IMR-90 (cell line): Measurements from ENCODE around the gene CUBN. TPM values are rescaled to one million over a fixed set of nuclear protein-coding genes. Genes with fewer than 3 reads are reported as not detected.

Source experiments
- ATAC-seq: fragments of 200-7000 bp; cut with Tn5 transposase; 2 replicates; pipeline ENCODE4 v1.9.1; 2020; ENCODE audit warnings: low read depth, mild to moderate bottlenecking, moderate library complexity
- BruUV-seq: library from RNA; stranded (reverse); fragments of 400-500 nt; replicated peaks from 2 replicates; lab custom pipeline; 2021; lab: Mats Ljungman, UMichigan
- CTCF ChIA-PET: fragments of 300-600 bp; formaldehyde crosslinking; extraction: SDS; loops from one replicate; lab custom pipeline; 2021; ENCODE audit warnings: antibody characterized with exemption; lab: Yijun Ruan, JAX
- POLR2A ChIA-PET: fragments of 300-600 bp; sonication (Branson Sonifier 250); formaldehyde crosslinking; loops from one replicate; lab custom pipeline; 2022; ENCODE audit warnings: antibody characterized with exemption; ENCODE audit not compliant: unreplicated experiment; lab: Charles Lee
- DNase-seq: peaks from one replicate; pipeline ENCODE4 v3.0.0; 2013
- H2AFZ ChIP-seq: replicated peaks from 2 replicates; pipeline ENCODE3; 2013; ENCODE audit warnings: low read length, mild to moderate bottlenecking; ENCODE audit not compliant: poor library complexity
- H2AK5ac ChIP-seq: 2 replicates; pipeline ENCODE4 v1.6.1; 2013; ENCODE audit warnings: low read depth, low read length, inconsistent platforms
- H2AK9ac ChIP-seq: replicated peaks from 2 replicates; pipeline ENCODE3; 2013; ENCODE audit warnings: mild to moderate bottlenecking, low read depth, low read length, moderate library complexity; ENCODE audit not compliant: poor library complexity
- H2BK120ac ChIP-seq: 2 replicates; pipeline ENCODE4 v1.6.1; 2013; ENCODE audit warnings: low read depth, low read length, inconsistent platforms
- H2BK15ac ChIP-seq: 3 replicates; pipeline ENCODE4 v1.6.1; 2013; ENCODE audit warnings: low read depth, low read length, inconsistent platforms
- H2BK20ac ChIP-seq: 2 replicates; pipeline ENCODE4 v1.6.1; 2013; ENCODE audit warnings: low read depth, mild to moderate bottlenecking, inconsistent platforms, low read length, moderate library complexity
- H2BK5ac ChIP-seq: 2 replicates; pipeline ENCODE4 v1.6.1; 2013; ENCODE audit warnings: mild to moderate bottlenecking, low read depth, low read length, inconsistent platforms; ENCODE audit not compliant: poor library complexity, severe bottlenecking
- H3K14ac ChIP-seq: replicated peaks from 2 replicates; pipeline ENCODE4 v1.6.1; 2013; ENCODE audit warnings: low read depth, low read length, inconsistent platforms
- H3K18ac ChIP-seq: 2 replicates; pipeline ENCODE4 v1.6.1; 2013; ENCODE audit warnings: low read depth, low read length, control low read depth
- H3K23ac ChIP-seq: 2 replicates; pipeline ENCODE4 v1.6.1; 2013; ENCODE audit warnings: low read depth, low read length, inconsistent platforms
- H3K27ac ChIP-seq: 2 replicates; pipeline ENCODE4 v1.5.1; 2013; ENCODE audit warnings: mild to moderate bottlenecking, control low read depth, low read length; ENCODE audit not compliant: insufficient read depth
- H3K27me3 ChIP-seq: 2 replicates; pipeline ENCODE4 v1.6.1; 2013; ENCODE audit warnings: low read length; ENCODE audit not compliant: control insufficient read depth, insufficient read depth
- H3K36me3 ChIP-seq: 2 replicates; pipeline ENCODE4 v1.6.1; 2013; ENCODE audit warnings: low read length, mixed read lengths; ENCODE audit not compliant: control insufficient read depth, insufficient read depth
- H3K4ac ChIP-seq: 2 replicates; pipeline ENCODE4 v1.6.1; 2013; ENCODE audit warnings: low read depth, low read length, inconsistent platforms
- H3K4me1 ChIP-seq: 2 replicates; pipeline ENCODE4 v1.6.1; 2013; ENCODE audit warnings: low read length, mixed read lengths; ENCODE audit not compliant: control insufficient read depth, insufficient read depth
- H3K4me2 ChIP-seq: 2 replicates; pipeline ENCODE4 v1.6.1; 2013; ENCODE audit warnings: low read depth, mild to moderate bottlenecking, control low read depth, low read length, moderate library complexity
- H3K4me3 ChIP-seq: 2 replicates; pipeline ENCODE4 v1.5.1; 2013; ENCODE audit warnings: low read depth, mild to moderate bottlenecking, control low read depth, low read length, moderate library complexity; ENCODE audit not compliant: insufficient read depth
- H3K56ac ChIP-seq: 2 replicates; pipeline ENCODE4 v1.6.1; 2013; ENCODE audit warnings: low read length, inconsistent platforms; ENCODE audit not compliant: insufficient read depth; ENCODE audit errors: extremely low read depth
- H3K79me1 ChIP-seq, 2 experiments: 2 replicates each; pipeline ENCODE4 v1.6.1; 2013; ENCODE audit warnings: low read length in 2 of 2, inconsistent platforms in 1 of 2, low read depth in 1 of 2
- H3K9ac ChIP-seq: 2 replicates; pipeline ENCODE4 v1.6.1; 2013; ENCODE audit warnings: low read depth, low read length, control low read depth
- H3K9me1 ChIP-seq: 2 replicates; pipeline ENCODE4 v1.6.1; 2013; ENCODE audit warnings: low read length, inconsistent platforms; ENCODE audit not compliant: insufficient read depth
- H3K9me3 ChIP-seq: 2 replicates; pipeline ENCODE4 v1.6.1; 2013; ENCODE audit warnings: low read length; ENCODE audit not compliant: control insufficient read depth, insufficient read depth
- H4K20me1 ChIP-seq: 2 replicates; pipeline ENCODE4 v1.6.1; 2013; ENCODE audit warnings: low read length, inconsistent platforms; ENCODE audit not compliant: insufficient read depth
- H4K5ac ChIP-seq: 2 replicates; pipeline ENCODE4 v1.6.1; 2013; ENCODE audit warnings: mild to moderate bottlenecking, low read depth, low read length, control low read depth
- H4K8ac ChIP-seq, 2 experiments: 2 replicates each; pipeline ENCODE4 v1.6.1; 2013; ENCODE audit warnings: low read depth in 2 of 2, low read length in 2 of 2, control low read depth in 1 of 2, inconsistent platforms in 1 of 2
- H4K91ac ChIP-seq: 2 replicates; pipeline ENCODE4 v1.6.1; 2013; ENCODE audit warnings: low read depth, low read length, inconsistent platforms; ENCODE audit not compliant: insufficient read depth
- BHLHE40 ChIP-seq: fragments of 150-350 bp; IDR thresholded peaks from 2 replicates; pipeline ENCODE4 v1.6.1; 2016; ENCODE audit warnings: mild to moderate bottlenecking, low read depth, low read length
- CHD1 ChIP-seq: IDR thresholded peaks from 2 replicates; pipeline ENCODE4 v1.6.1; 2012; ENCODE audit warnings: low read depth, low read length, improper control_type of control experiment
- MAFK ChIP-seq: IDR thresholded peaks from 2 replicates; pipeline ENCODE4 v1.6.1; 2012; ENCODE audit warnings: low read depth, low read length, improper control_type of control experiment
- RAD21 ChIP-seq: IDR thresholded peaks from 2 replicates; pipeline ENCODE4 v1.6.1; 2012; ENCODE audit warnings: low read length, improper control_type of control experiment
- RCOR1 ChIP-seq: IDR thresholded peaks from 2 replicates; pipeline ENCODE4 v1.6.1; 2012; ENCODE audit warnings: mild to moderate bottlenecking, low read length, improper control_type of control experiment; ENCODE audit not compliant: insufficient replicate concordance
- WGBS, 2 experiments: methylation state at CpG; one replicate each; pipeline versions ENCODE4 v1.1.5 to v1.1.7; 2013; ENCODE audit warnings: missing lambda C conversion rate in 2 of 2; ENCODE audit not compliant: insufficient read length in 1 of 2; ENCODE audit errors: extremely low coverage in 2 of 2; 5-methylcytosine and 5-hydroxymethylcytosine counted together
- dilution Hi-C: fragments of 300-500 bp; cut with HindIII; formaldehyde crosslinking; loops from one replicate; pipeline ENCODE4 v1.14.3; 2018; ENCODE audit warnings: low sequenced_read_pairs; ENCODE audit not compliant: unreplicated experiment
- in situ Hi-C: fragments of 300-500 bp; cut with MboI; formaldehyde crosslinking; loops from 3 replicates; pipeline ENCODE4 v1.14.3; 2019; ENCODE audit warnings: low sequenced_read_pairs, inconsistent platforms, mixed read lengths
- intact Hi-C: fragments of 100-400 bp; cut with micrococcal nuclease; formaldehyde crosslinking; loops from 2 replicates; pipeline ENCODE4 v1.10.0; 2022
- polyA plus RNA-seq, 3 experiments: library from polyadenylated mRNA; depleted of rRNA; stranded (reverse); fragments of >200 nt; gene quantifications; 2 replicates each; pipeline ENCODE4 v1.2.3, GENCODE V29; 2012; ENCODE audit warnings: low replicate concordance in 1 of 3
- total RNA-seq: library from RNA; depleted of rRNA; stranded (reverse); fragments of >200 nt; gene quantifications from 2 replicates; pipeline ENCODE4 v1.2.3, GENCODE V29; 2012
- TF ChIP-seq, protein P1 (sequence below): conservative IDR thresholded peaks from 2 replicates; pipeline ENCODE4 v1.5.1; 2012; ENCODE audit warnings: mild to moderate bottlenecking, low read depth, low read length, improper control_type of control experiment

CUBN gene
- total and polyA plus RNA-seq, 2 of the 4 experiments (the other 2 are of a cell fraction) = 0.19 to 0.54 TPM

DNA sequence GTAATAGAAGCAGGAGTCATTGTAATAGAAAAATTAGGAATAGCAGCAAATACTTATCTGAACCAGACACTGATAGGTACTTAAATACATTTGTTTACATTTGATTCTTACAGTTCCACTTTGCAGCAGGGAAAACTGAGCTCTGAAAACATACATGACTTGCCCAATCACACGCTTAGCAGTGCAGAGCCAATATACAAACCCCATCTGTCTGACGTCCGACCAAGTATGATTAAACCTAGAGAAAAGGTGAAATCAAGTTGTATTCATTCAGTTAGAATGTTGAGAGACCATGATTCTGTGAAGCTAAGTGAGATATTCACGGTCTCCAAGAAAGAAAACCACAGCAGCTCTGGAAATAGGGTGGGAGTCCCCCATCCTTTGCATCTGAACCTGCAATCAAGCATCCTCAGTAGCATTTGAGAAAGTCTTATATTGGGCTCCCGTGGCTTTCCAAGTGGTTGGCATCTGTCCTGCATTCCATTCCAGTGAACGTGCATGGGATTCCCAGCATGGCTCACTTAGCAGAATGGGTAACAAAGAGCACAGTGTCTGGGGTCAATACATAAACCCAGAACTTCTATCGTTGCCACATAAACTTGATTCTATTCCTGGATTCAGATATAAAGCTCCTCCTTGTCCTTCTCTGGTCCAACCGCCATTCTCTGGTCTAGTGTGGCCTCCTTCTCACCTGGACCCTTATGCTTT lies 163.7 kb downstream of the CUBN start (continued):
- TF ChIP-seq, protein P1, sequence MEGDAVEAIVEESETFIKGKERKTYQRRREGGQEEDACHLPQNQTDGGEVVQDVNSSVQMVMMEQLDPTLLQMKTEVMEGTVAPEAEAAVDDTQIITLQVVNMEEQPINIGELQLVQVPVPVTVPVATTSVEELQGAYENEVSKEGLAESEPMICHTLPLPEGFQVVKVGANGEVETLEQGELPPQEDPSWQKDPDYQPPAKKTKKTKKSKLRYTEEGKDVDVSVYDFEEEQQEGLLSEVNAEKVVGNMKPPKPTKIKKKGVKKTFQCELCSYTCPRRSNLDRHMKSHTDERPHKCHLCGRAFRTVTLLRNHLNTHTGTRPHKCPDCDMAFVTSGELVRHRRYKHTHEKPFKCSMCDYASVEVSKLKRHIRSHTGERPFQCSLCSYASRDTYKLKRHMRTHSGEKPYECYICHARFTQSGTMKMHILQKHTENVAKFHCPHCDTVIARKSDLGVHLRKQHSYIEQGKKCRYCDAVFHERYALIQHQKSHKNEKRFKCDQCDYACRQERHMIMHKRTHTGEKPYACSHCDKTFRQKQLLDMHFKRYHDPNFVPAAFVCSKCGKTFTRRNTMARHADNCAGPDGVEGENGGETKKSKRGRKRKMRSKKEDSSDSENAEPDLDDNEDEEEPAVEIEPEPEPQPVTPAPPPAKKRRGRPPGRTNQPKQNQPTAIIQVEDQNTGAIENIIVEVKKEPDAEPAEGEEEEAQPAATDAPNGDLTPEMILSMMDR = no peak
- no peak for TF ChIP-seq RAD21

DNA sequence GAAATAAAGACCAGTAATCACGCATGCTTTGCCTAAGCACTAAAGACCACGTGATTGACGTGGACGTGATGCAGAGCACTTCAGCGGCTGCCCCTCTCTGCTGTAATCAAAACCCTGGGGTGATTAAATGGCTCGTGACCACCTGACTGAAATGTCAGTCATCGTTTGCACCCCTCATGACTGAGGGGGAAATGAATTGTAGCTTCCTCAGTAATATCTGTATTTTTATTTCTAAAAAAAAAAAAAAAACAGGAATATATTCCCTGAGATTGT lies 164.3 kb downstream of the CUBN start:
- Histone ChIP-seq H2AFZ (no peak overlapping the region), H2BK20ac (peak overlapping the region; percentile 97), H3K9ac (no peak overlapping the region), H3K79me1 (peaks cover 0 to 24% of the 10 kb centered on the region in 2 experiments; a peak in 2 of 4 replicates), H2BK5ac (peak overlapping the region; percentile 98), H3K4me3 (no peak overlapping the region), H3K27ac (peak overlapping the region; percentile 67), H3K23ac (peak overlapping the region; percentile 87; the same call in 1 of the 2 replicates), H3K36me3 (no peaks in the 10 kb centered on the region), H2BK15ac (peak overlapping the region; percentile 97; the same call in 2 of the 3 replicates), H3K18ac (peak overlapping the region; percentile 84), H2AK5ac (peak overlapping the region; percentile 99), H2BK120ac (peak overlapping the region; percentile 91), H3K4ac (peak overlapping the region; percentile 90), H3K27me3 (no peaks in the 10 kb centered on the region), H4K20me1 (no peaks in the 10 kb centered on the region), H4K5ac (peak overlapping the region; percentile 59; the same call in 1 of the 2 replicates), H4K91ac (peak overlapping the region; percentile 74), H3K9me1 (peaks cover 19% of the 10 kb centered on the region), H3K9me3 (no peaks in the 10 kb centered on the region), H3K4me2 (no peak overlapping the region), H3K4me1 (peaks cover 18% of the 10 kb centered on the region), H4K8ac (peak overlapping the region; percentile 10 to 69; a peak in 3 of 4 replicates), H2AK9ac (peak overlapping the region; percentile 23), H3K56ac (0 out of 2 replicates have a peak overlapping the region, but pooled peaks have one; percentile 27), H3K14ac (peak overlapping the region; percentile 87)
- in situ Hi-C loops = no loop called here
- POLR2A ChIA-PET = interaction anchor here (0.6 kb wide), 1 partner anchor 36 kb away, joined by 5 read pairs; no protein-coding TSS in a partner anchor
- no peak for DNase-seq
- dilution Hi-C loops = no loop called here
- no TSS peak for BruUV-seq
- no CpG with 5 or more reads among the region's 7 CpGs for WGBS, 2 experiments
- TF ChIP-seq, protein P1 = no peak
- no peak for TF ChIP-seq RCOR1
- no peak for TF ChIP-seq BHLHE40
- no peak for TF ChIP-seq MAFK
- no peak for TF ChIP-seq CHD1
- CTCF ChIA-PET = no interaction called here
- no peak for ATAC-seq
- intact Hi-C loops = loop anchor here (5.0 kb wide), 1 partner anchor 112 kb away; no protein-coding TSS in a partner anchor
